SU-DHL-6 (cell line): Measurements from ENCODE around the gene MPV17L2.
A peak's percentile ranks its signal among the peaks of the same experiment; 100 is the strongest.

Experiments
- H2AFZ ChIP-seq: fragments of 200-600 bp; sonication (generic); 2 replicates; pipeline ENCODE4 v1.6.1; 2014; ENCODE audit warnings: low read depth, mild to moderate bottlenecking, moderate library complexity, mixed read lengths, antibody characterized with exemption, low read length; ENCODE audit not compliant: severe bottlenecking
- H3F3A ChIP-seq: fragments of 200-600 bp; shearing (Covaris generic); 2 replicates; pipeline ENCODE4 v1.6.0; 2016; ENCODE audit warnings: antibody characterized with exemption, mild to moderate bottlenecking; ENCODE audit not compliant: insufficient read depth
- H3K27ac ChIP-seq: fragments of 200-600 bp; sonication (generic); 2 replicates; pipeline ENCODE4 v1.5.1; 2016; ENCODE audit warnings: low read depth, mild to moderate bottlenecking, low read length, moderate library complexity, mixed read lengths
- H3K27me3 ChIP-seq: fragments of 200-600 bp; sonication (generic), shearing (Covaris generic); 2 replicates; pipeline ENCODE4 v1.6.0; 2014; ENCODE audit warnings: mild to moderate bottlenecking, low read length
- H3K36me3 ChIP-seq: fragments of 200-600 bp; sonication (generic); 2 replicates; pipeline ENCODE4 v1.6.1; 2014; ENCODE audit warnings: mild to moderate bottlenecking, low read length, mixed read lengths
- H3K4me2 ChIP-seq: fragments of 300-600, 200-600 bp; shearing (Covaris generic), sonication (generic); 2 replicates; pipeline ENCODE4 v1.6.0; 2014; ENCODE audit warnings: low read length, low read depth, mild to moderate bottlenecking; ENCODE audit not compliant: poor library complexity, severe bottlenecking
- H3K4me3 ChIP-seq: fragments of 200-600 bp; sonication (generic); 2 replicates; pipeline ENCODE4 v1.5.1; 2014; ENCODE audit warnings: antibody characterized with exemption, low read length, mild to moderate bottlenecking, mixed read lengths; ENCODE audit not compliant: insufficient read depth, poor library complexity, severe bottlenecking
- H3K79me2 ChIP-seq: fragments of 200-600 bp; sonication (generic); 2 replicates; pipeline ENCODE4 v1.6.1; 2014; ENCODE audit warnings: mild to moderate bottlenecking, low read length, moderate library complexity; ENCODE audit not compliant: insufficient read depth
- H3K9ac ChIP-seq: fragments of 200-600 bp; sonication (generic); 2 replicates; pipeline ENCODE4 v1.7.0; 2014; ENCODE audit warnings: mild to moderate bottlenecking, low read length
- H3K9me2 ChIP-seq: fragments of 200-600 bp; sonication (generic); replicated peaks from 2 replicates; pipeline ENCODE4 v1.6.1; 2014; ENCODE audit warnings: low read length; ENCODE audit not compliant: insufficient read depth
- H3K9me3 ChIP-seq: fragments of 200-600 bp; sonication (generic); 2 replicates; pipeline ENCODE4 v1.6.1; 2014; ENCODE audit warnings: low read length, mixed read lengths; ENCODE audit not compliant: insufficient read depth
- H4K20me1 ChIP-seq: fragments of 200-600 bp; sonication (generic); 2 replicates; pipeline ENCODE4 v1.6.1; 2014; ENCODE audit warnings: low read depth, mild to moderate bottlenecking, antibody characterized with exemption, low read length, moderate library complexity, mixed read lengths
- CTCF ChIP-seq: fragments of 200-600 bp; sonication (generic); IDR thresholded peaks from one replicate; pipeline ENCODE4 v1.5.1; 2017; ENCODE audit warnings: antibody characterized with exemption, mild to moderate bottlenecking, low read length, moderate library complexity; ENCODE audit not compliant: insufficient read depth, poor library complexity, severe bottlenecking
- EZH2phosphoT487 ChIP-seq: fragments of 200-600 bp; sonication (generic), shearing (Covaris generic); conservative IDR thresholded peaks from 2 replicates; pipeline ENCODE4 v1.6.1; 2018; ENCODE audit warnings: mild to moderate bottlenecking, antibody characterized with exemption, low read length, moderate library complexity, mixed read lengths

MPV17L2 gene

GRCh38 chr19:18153556-18154134 is 39.4 kb upstream of the MPV17L2 start:
- H3K79me2 ChIP-seq = peaks cover 21% of the 10 kb centered on the region
- peak overlapping the region; percentile 58 for H3K27ac ChIP-seq
- H3K36me3 ChIP-seq = no peaks in the 10 kb centered on the region
- TF ChIP-seq EZH2phosphoT487 (no peak), CTCF (no peak)
- peak overlapping the region; percentile 92 for H3K9ac ChIP-seq
- peak overlapping the region; percentile 75 for H3K4me2 ChIP-seq
- H3K27me3 ChIP-seq = no peaks in the 10 kb centered on the region
- no peaks in the 10 kb centered on the region for H3K9me2 ChIP-seq
- peak overlapping the region; percentile 3 for H2AFZ ChIP-seq
- no peaks in the 10 kb centered on the region for H3K9me3 ChIP-seq
- H4K20me1 ChIP-seq = no peaks in the 10 kb centered on the region
- 0 out of 2 replicates have a peak, but pooled peaks cover 12% of the 10 kb centered on the region for H3F3A ChIP-seq
- H3K4me3 ChIP-seq = peak overlapping the region; percentile 86

GRCh38 chr19:18155095-18156087 is 37.6 kb upstream of the MPV17L2 start:
- no peak overlapping the region for H3K27ac ChIP-seq
- no peak for TF ChIP-seq EZH2phosphoT487
- no peak for TF ChIP-seq CTCF
- no peak overlapping the region for H3K9ac ChIP-seq
- no peaks in the 10 kb centered on the region for H3K27me3 ChIP-seq
- no peak overlapping the region for H3K4me3 ChIP-seq
- H3K9me3 ChIP-seq = no peaks in the 10 kb centered on the region
- H3K36me3 ChIP-seq = no peaks in the 10 kb centered on the region
- H2AFZ ChIP-seq = no peak overlapping the region
- no peaks in the 10 kb centered on the region for H3K9me2 ChIP-seq
- no peaks in the 10 kb centered on the region for H4K20me1 ChIP-seq
- H3F3A ChIP-seq = 0 out of 2 replicates have a peak, but pooled peaks cover 16% of the 10 kb centered on the region
- no peak overlapping the region for H3K4me2 ChIP-seq
- peaks cover 21% of the 10 kb centered on the region for H3K79me2 ChIP-seq

DNA sequence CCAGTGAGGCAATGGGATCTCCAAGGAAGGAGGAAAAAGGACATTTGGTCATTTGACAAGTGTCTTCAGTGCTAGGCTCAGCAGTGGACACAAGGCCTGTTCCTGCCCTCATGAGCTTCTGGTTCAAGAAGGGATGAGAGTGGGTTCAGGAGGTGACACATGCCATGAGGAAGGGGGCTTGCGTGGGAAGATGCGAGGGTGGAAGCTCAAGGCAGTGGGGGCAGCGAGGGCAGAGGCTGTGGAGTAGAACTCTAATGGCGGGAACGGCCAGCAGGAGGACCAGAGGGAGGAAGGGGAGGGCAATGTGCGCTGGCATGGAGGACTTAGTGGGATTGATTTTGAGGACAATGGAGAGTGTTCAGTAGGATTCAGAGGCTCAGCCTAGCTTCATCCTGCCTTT is 36.8 kb upstream of the MPV17L2 start:
- Histone ChIP-seq H2AFZ (no peak overlapping the region), H3K9me2 (no peaks in the 10 kb centered on the region), H3K79me2 (peaks cover 21% of the 10 kb centered on the region), H4K20me1 (no peaks in the 10 kb centered on the region), H3K4me2 (no peak overlapping the region), H3K9me3 (no peaks in the 10 kb centered on the region), H3K4me3 (no peak overlapping the region), H3K27me3 (no peaks in the 10 kb centered on the region), H3F3A (0 out of 2 replicates have a peak, but pooled peaks cover 16% of the 10 kb centered on the region), H3K36me3 (no peaks in the 10 kb centered on the region), H3K27ac (no peak overlapping the region), H3K9ac (no peak overlapping the region)
- no peak for TF ChIP-seq EZH2phosphoT487
- no peak for TF ChIP-seq CTCF
